C4-2B (cell line): ENCODE results near the gene CRYBB3.

ENCODE experiments used
- ZFX ChIP-seq: fragments of 450-650 bp; IDR thresholded peaks from 2 replicates; pipeline ENCODE4 v1.6.1; 2017
- TF ChIP-seq, protein P1 (sequence below): fragments of 450-650 bp; conservative IDR thresholded peaks from 2 replicates; pipeline ENCODE4 v1.5.1; 2017; ENCODE audit warnings: mild to moderate bottlenecking

DNA sequence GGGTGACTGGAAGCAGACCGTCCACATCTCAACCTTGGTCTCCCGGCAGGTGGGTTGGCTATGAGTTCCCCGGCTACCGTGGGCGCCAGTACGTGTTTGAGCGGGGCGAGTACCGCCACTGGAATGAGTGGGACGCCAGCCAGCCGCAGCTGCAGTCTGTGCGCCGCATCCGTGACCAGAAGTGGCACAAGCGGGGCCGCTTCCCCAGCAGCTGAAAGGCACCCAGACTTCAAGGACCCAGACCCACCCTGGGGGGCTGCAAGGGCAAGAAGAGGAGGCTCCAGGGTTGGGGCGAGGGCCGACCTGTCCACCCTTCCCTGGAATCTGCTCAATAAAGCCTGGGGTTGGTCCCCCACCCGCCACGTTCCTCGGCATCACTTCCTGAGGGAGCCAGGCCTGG is 7.3 kb downstream of the CRYBB3 start:
- TF ChIP-seq ZFX = no peak
- TF ChIP-seq, protein P1, sequence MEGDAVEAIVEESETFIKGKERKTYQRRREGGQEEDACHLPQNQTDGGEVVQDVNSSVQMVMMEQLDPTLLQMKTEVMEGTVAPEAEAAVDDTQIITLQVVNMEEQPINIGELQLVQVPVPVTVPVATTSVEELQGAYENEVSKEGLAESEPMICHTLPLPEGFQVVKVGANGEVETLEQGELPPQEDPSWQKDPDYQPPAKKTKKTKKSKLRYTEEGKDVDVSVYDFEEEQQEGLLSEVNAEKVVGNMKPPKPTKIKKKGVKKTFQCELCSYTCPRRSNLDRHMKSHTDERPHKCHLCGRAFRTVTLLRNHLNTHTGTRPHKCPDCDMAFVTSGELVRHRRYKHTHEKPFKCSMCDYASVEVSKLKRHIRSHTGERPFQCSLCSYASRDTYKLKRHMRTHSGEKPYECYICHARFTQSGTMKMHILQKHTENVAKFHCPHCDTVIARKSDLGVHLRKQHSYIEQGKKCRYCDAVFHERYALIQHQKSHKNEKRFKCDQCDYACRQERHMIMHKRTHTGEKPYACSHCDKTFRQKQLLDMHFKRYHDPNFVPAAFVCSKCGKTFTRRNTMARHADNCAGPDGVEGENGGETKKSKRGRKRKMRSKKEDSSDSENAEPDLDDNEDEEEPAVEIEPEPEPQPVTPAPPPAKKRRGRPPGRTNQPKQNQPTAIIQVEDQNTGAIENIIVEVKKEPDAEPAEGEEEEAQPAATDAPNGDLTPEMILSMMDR = no peak
